Heart left ventricle (tissue), 16 donors: Measurements from ENCODE around the gene NCOR1. TPM values are rescaled to one million over a fixed set of nuclear protein-coding genes. Genes with fewer than 3 reads are reported as not detected.

ENCODE experiments used
- ATAC-seq, 4 donors: fragments of 200-7000 bp; cut with Tn5 transposase; one replicate each; pipeline ENCODE4 v1.9.1; 2020 to 2022; ENCODE audit warnings: moderate library complexity in 4 of 4, mild to moderate bottlenecking in 3 of 4, moderate number of reproducible peaks in 1 of 4
- DNase-seq, 5 donors: peaks; one replicate each; pipeline ENCODE4 v3.0.0-alpha.2; 2020
- H3K27ac ChIP-seq, 12 donors: fragments of 200-600 bp; sonication (generic) in 4 of 12; one replicate each; pipeline versions ENCODE4 v1.5.0 to v1.8.0; 2016 to 2022; ENCODE audit warnings: mild to moderate bottlenecking in 2 of 12
- H3K27me3 ChIP-seq, 9 donors: fragments of 200-600 bp; sonication (generic) in 2 of 9; one replicate each; pipeline versions ENCODE4 v1.5.1 to v1.8.0; 2016 to 2022; ENCODE audit warnings: mild to moderate bottlenecking in 3 of 9
- H3K36me3 ChIP-seq, 9 donors: fragments of 200-600 bp; sonication (generic) in 2 of 9; one replicate each; pipeline versions ENCODE4 v1.5.0 to v1.8.0; 2018 to 2022; ENCODE audit warnings: mild to moderate bottlenecking in 2 of 9
- H3K4me1 ChIP-seq, 12 donors: fragments of 200-600 bp; sonication (generic) in 4 of 12; one replicate each; pipeline versions ENCODE4 v1.5.0 to v1.8.0; 2016 to 2022; ENCODE audit warnings: mild to moderate bottlenecking in 3 of 12
- H3K4me3 ChIP-seq, 12 donors: fragments of 200-600 bp; sonication (generic) in 4 of 12; one replicate each; pipeline versions ENCODE4 v1.5.0 to v1.8.0; 2017 to 2022; ENCODE audit warnings: mild to moderate bottlenecking in 9 of 12, moderate library complexity in 4 of 12
- H3K9me3 ChIP-seq, 12 donors: fragments of 200-600 bp; sonication (generic) in 4 of 12; one replicate each; pipeline versions ENCODE4 v1.5.0 to v1.8.0; 2016 to 2022; ENCODE audit warnings: mild to moderate bottlenecking in 1 of 12
- CTCF ChIP-seq, 12 donors: fragments of 200-600 bp; sonication (generic) in 4 of 12; IDR thresholded peaks; one replicate each; pipeline versions ENCODE4 v1.5.0 to v1.8.0; 2018 to 2022; ENCODE audit warnings: antibody characterized with exemption in 12 of 12, mild to moderate bottlenecking in 5 of 12
- POLR2A ChIP-seq, 2 donors: fragments of 450-650 bp; IDR thresholded peaks; one replicate each; pipeline ENCODE4 v1.6.1; 2017; ENCODE audit warnings: antibody characterized with exemption in 2 of 2, mild to moderate bottlenecking in 2 of 2, moderate library complexity in 2 of 2
- WGBS, 4 donors: extraction: QIAGEN DNeasy Blood & Tissue Kit in 2 of 4; methylation state at CpG; one replicate each; pipeline versions ENCODE4 v1.1.5 to v1.1.7; 2013 to 2018; 5-methylcytosine and 5-hydroxymethylcytosine counted together
- intact Hi-C, 10 donors: fragments of 100-400 bp; cut with DNase I; formaldehyde crosslinking; loops; one replicate each; pipeline versions ENCODE4 v1.11.1 to v1.14.2; 2022
- polyA plus RNA-seq, 2 donors: library from polyadenylated mRNA; stranded (reverse); fragments of 200-250 nt; gene quantifications; one replicate each; pipeline ENCODE4 v1.2.3, GENCODE V29; 2013
- total RNA-seq, 9 donors: library from RNA; depleted of rRNA in 2 of 9; stranded (reverse); fragments of >200 nt in 2 of 9; fragmentation: NEBNext Ultra II Directional in 3 of 9; extraction: Animal tissue kit (Norgen Biotek cat#: 25700) in 3 of 9; gene quantifications; one replicate each; pipeline versions ENCODE4 v1.1.0 to v1.2.4, GENCODE V29; 2016 to 2023
- donor health status: ischemic (EF 13 %, LVEDD 7.1; RV severe dilation, severe dysfunction).
- donor health status: healthy with polysubstance abuse.
- donor health status: DM: no; HTN: yes; CAD: no.
- donor health status: DM: no; HTN: no; CAD: no.
- donor health status: ischemic (EF 25% LVEDD 6.9; RV normal size, moderate dysfunction).
- donor health status: ischemic (EF 25% LVEDD 5.7; RV mildly dilated, moderate dysfunction).
- donor health status: healthy.
- donor health status: DM: yes; HTN: yes; CAD: no.
- donor health status: ischemic (EF 35%, LVEDD 5.7; RV mildly dilated, moderate dysfunction).
- donor health status: nonischemic (EF 11% LVEDD 7.7; RV severe dilation, severe dysfunction).
- donor health status: DM: yes; HTN: yes; CAD: no.
- donor health status: PGD.
- donor health status: ischemic (EF 29% LVEDD 5.4; RV normal size, mild dysfunction).
- donor health status: nonischemic (EF 23%, LVEDD 6.1; RV moderate dilation, normal function).

NCOR1 gene
- total and polyA plus RNA-seq, 11 donors, result 35.2 to 92.2 (median 74.1) TPM

GRCh38 chr17:16104189-16104588 is 111.1 kb downstream of the NCOR1 start:
- no peaks in the 10 kb centered on the region for H3K9me3 ChIP-seq
- 95 to 97% (median 97%) methylated on average over 4 of the region's 4 CpGs for WGBS, 4 donors
- no peak overlapping the region for H3K4me3 ChIP-seq
- no peak overlapping the region for H3K27ac ChIP-seq
- intact Hi-C loops, result no loop called here
- peaks cover 0 to 84% (median 62%) of the 10 kb centered on the region in 9 donors for H3K36me3 ChIP-seq
- ATAC-seq (no peak), DNase-seq (no peak)
- no peaks in the 10 kb centered on the region for H3K27me3 ChIP-seq
- peaks cover 0 to 9% (median 0%) of the 10 kb centered on the region in 12 donors for H3K4me1 ChIP-seq
- no peak for TF ChIP-seq POLR2A (IDR thresholded peaks at IDR 0.05)
- no peak for TF ChIP-seq CTCF (IDR thresholded peaks at IDR 0.05)

GRCh38 chr17:16101440-16101839 is 113.9 kb downstream of the NCOR1 start:
- ATAC-seq (no peak), DNase-seq (no peak)
- TF ChIP-seq CTCF (IDR thresholded peaks at IDR 0.05) (no peak), POLR2A (IDR thresholded peaks at IDR 0.05) (no peak)
- WGBS, 4 donors, result 90 to 95% (median 92%) methylated on average over 6 of the region's 6 CpGs
- Histone ChIP-seq H3K27me3 (no peaks in the 10 kb centered on the region), H3K4me3 (no peak overlapping the region), H3K9me3 (no peaks in the 10 kb centered on the region), H3K4me1 (peaks cover 0 to 6% (median 0%) of the 10 kb centered on the region in 12 donors), H3K27ac (no peak overlapping the region), H3K36me3 (peaks cover 0 to 95% (median 71%) of the 10 kb centered on the region in 9 donors)
- intact Hi-C loops, result no loop called here

DNA sequence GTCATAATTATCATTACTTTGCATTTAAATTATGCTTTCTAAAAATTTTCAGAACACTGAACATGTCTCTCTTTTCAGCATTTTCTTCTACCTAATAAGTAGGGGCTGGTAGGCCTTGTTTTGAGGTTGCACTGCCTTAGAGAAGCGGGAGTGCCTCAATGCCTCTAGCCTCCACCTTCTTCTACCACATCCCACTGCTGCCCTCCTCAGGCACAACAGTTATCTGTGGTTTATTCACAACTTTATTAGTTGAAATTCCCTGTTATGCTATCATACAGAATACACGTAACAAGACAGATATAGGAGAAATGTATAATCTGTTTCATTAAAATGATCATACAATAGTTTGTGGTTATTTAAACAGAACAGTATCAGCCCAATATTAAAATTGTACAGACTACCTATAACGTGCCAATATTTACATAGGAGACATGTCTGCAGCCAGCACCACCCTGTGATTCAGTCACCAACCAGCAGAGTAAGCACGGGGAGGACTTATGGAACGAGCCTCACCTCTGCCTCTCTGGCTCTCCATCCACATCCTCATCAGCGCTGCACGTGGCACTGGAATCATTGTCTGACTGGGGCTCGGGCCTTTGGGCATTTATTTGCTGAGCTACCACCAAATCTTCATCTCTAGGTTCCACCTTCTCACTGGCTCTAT is 114.5 kb downstream of the NCOR1 start:
- Histone ChIP-seq H3K36me3 (peaks cover 0 to 99% (median 74%) of the 10 kb centered on the region in 9 donors), H3K27ac (no peak overlapping the region), H3K4me1 (peaks cover 0 to under 1% (median 0%) of the 10 kb centered on the region in 12 donors), H3K4me3 (no peak overlapping the region), H3K9me3 (no peaks in the 10 kb centered on the region), H3K27me3 (no peaks in the 10 kb centered on the region)
- TF ChIP-seq POLR2A (IDR thresholded peaks at IDR 0.05), result no peak
- TF ChIP-seq CTCF (IDR thresholded peaks at IDR 0.05), result no peak
- ATAC-seq (no peak), DNase-seq (no peak)
- WGBS, 4 donors, result 93 to 95% (median 94%) methylated on average over 8 of the region's 8 CpGs
- intact Hi-C loops, result no loop called here

DNA sequence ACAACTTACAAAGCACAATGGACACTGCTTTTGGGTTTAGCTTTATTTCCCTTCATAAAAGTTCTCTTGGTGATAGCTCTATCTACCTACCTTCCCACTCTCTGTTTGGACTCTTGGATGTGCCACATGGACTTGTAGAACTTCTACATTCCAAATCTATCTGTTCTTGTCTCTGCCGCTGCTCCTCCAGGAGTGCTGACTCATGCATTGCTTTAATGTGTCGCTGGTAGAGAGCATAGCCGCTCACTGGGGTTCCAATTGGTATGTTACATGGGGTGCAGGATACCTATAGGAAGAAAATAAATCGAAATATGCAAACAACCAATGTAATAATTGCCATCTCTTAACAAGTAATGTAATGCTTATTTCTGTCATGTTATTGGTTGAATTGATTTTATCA is 123.6 kb downstream of the NCOR1 start:
- WGBS, 4 donors, result 94 to 97% (median 95%) methylated on average over 4 of the region's 4 CpGs
- H3K27ac ChIP-seq, result no peak overlapping the region
- DNase-seq, result no peak
- H3K4me3 ChIP-seq, result no peak overlapping the region
- intact Hi-C loops, result no loop called here
- H3K4me1 ChIP-seq, result no peaks in the 10 kb centered on the region
- no peak for TF ChIP-seq POLR2A (IDR thresholded peaks at IDR 0.05)
- no peak for TF ChIP-seq CTCF (IDR thresholded peaks at IDR 0.05)
- peaks cover 0 to 62% (median 40%) of the 10 kb centered on the region in 9 donors for H3K36me3 ChIP-seq
- H3K27me3 ChIP-seq, result no peaks in the 10 kb centered on the region
- no peak for ATAC-seq
- H3K9me3 ChIP-seq, result no peaks in the 10 kb centered on the region
